ENCODE data around the gene RFX3.
A peak's percentile ranks its signal among the peaks of the same experiment; 100 is the strongest.

RFX3 gene

GRCh38 chr9:3268223-3268622 lies 257.6 kb downstream of the RFX3 start:
- DNase-seq, result no peak

GRCh38 chr9:3263698-3264097 lies 262.1 kb downstream of the RFX3 start:
- no peak for DNase-seq

- no peak for DNase-seq
Measured at GRCh38 chr9:3262826-3263529, 262.8 kb downstream of the RFX3 start.

- no peak for DNase-seq
Measured at GRCh38 chr9:3261484-3261883, 264.3 kb downstream of the RFX3 start.

GRCh38 chr9:3256571-3257330 lies 269.1 kb downstream of the RFX3 start:
- DNase-seq, result no peak

- no peak for DNase-seq
Measured at GRCh38 chr9:3251309-3251708, 274.5 kb downstream of the RFX3 start.

- no peak for DNase-seq
Measured at GRCh38 chr9:3250741-3251140, 275.1 kb downstream of the RFX3 start.

- no peak for DNase-seq
Measured at GRCh38 chr9:3247211-3247610, 278.6 kb downstream of the RFX3 start.

GRCh38 chr9:3246241-3246640 lies 279.6 kb downstream of the RFX3 start:
- no peak for DNase-seq

- no peak for DNase-seq
Measured at GRCh38 chr9:3244963-3245653, 280.7 kb downstream of the RFX3 start.

- no peak for DNase-seq
Measured at GRCh38 chr9:3243683-3244082, 282.1 kb downstream of the RFX3 start.

- DNase-seq, result no peak
Measured at GRCh38 chr9:3241290-3241689, 284.5 kb downstream of the RFX3 start.

- DNase-seq, result peak; percentile 33
Measured at GRCh38 chr9:3240656-3241268, 285.0 kb downstream of the RFX3 start.

GRCh38 chr9:3239240-3239639 lies 286.6 kb downstream of the RFX3 start:
- DNase-seq, result no peak

- no peak for DNase-seq
Measured at GRCh38 chr9:3238236-3238635, 287.6 kb downstream of the RFX3 start.

- no peak for DNase-seq
Measured at GRCh38 chr9:3237121-3237520, 288.7 kb downstream of the RFX3 start.

- DNase-seq, result no peak
Measured at GRCh38 chr9:3235497-3235896, 290.3 kb downstream of the RFX3 start.

- DNase-seq, result no peak
Measured at GRCh38 chr9:3224931-3225330, 300.9 kb downstream of the RFX3 start.

GRCh38 chr9:3215658-3216057 lies 310.1 kb downstream of the RFX3 start:
- DNase-seq, result no peak

- DNase-seq, result no peak
Measured at GRCh38 chr9:3214741-3215140, 311.1 kb downstream of the RFX3 start.

GRCh38 chr9:3205421-3206095 lies 320.2 kb downstream of the RFX3 start:
- no peak for DNase-seq

- no peak for DNase-seq
Measured at GRCh38 chr9:3200331-3200774, 325.4 kb downstream of the RFX3 start.

GRCh38 chr9:3193791-3194190 lies 332.0 kb downstream of the RFX3 start:
- no peak for DNase-seq
